Epithelial cell of proximal tubule (primary cell): ENCODE measurements around the gene ACTRT1. TPM values are rescaled to one million over a fixed set of nuclear protein-coding genes. Genes with fewer than 3 reads are reported as not detected.

ENCODE experiments used
- DNase-seq: peaks from one replicate; pipeline ENCODE4 v3.0.0-alpha.2; 2011; ENCODE audit warnings: low read depth
- H3K4me3 ChIP-seq: 2 replicates; pipeline ENCODE4 v1.5.1; 2011; ENCODE audit warnings: low read depth, mild to moderate bottlenecking, low read length
- CTCF ChIP-seq: conservative IDR thresholded peaks from 2 replicates; pipeline ENCODE4 v1.5.1; 2012; ENCODE audit warnings: low read depth, mild to moderate bottlenecking, low read length
- total RNA-seq: library from RNA; depleted of rRNA; stranded (reverse); fragments of >200 nt; gene quantifications from 2 replicates; pipeline ENCODE4 v1.2.3, GENCODE V29; 2015

Gene ACTRT1
- total RNA-seq, 1 donor from 2014 or later: not detected

DNA sequence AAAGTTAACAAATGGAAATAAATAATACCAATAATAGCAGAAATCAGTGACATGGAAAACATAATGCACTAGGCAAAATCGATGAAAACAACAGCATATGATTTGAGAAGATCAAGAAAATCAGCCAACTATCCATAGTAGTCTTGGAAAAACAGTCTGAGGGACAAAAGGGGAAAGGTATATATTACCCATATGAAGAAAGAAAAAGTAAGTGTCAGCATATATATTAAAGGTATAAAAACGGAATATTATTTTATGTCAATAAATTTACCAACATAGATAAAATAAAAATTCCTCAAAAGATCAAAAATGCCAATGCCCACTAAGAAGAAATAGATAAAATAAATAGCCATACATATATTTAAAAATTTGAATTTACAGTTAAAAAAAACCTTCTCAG is 33.0 kb downstream of the ACTRT1 start:
- no peak for TF ChIP-seq CTCF
- no peak for DNase-seq

DNA sequence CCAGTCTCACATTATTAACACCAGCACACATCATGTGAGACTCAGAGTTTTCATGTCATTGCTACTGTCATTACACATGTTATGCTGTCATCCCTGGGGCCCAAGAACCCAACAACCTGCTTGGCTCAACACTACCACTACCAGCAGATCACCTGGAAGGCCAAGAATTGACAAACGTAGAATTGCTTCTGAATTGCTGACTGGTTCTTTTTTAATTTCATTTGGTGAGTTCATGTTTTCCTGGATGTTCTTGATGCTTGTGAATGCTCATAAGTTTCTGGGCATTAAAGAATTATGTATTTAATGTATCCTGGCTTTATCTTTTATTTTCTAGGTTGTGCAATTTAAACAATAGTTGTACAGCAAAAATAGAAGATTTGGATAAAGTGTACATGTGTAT is 40.2 kb downstream of the ACTRT1 start:
- TF ChIP-seq CTCF: no peak
- DNase-seq: no peak
- no peak overlapping the region for H3K4me3 ChIP-seq

More for the DNA sequence above, 33.0 kb downstream of the ACTRT1 start:
- no peak overlapping the region for H3K4me3 ChIP-seq

- DNase-seq: no peak
- TF ChIP-seq CTCF: no peak
- H3K4me3 ChIP-seq: no peak overlapping the region
Observed at GRCh38 chrX:128007882-128008281, 44.3 kb downstream of the ACTRT1 start.
